NCI-H2227 (cell line): ENCODE results near the gene IL23A.
"Not testable (repeated sequence)": the region's sequence is repeated elsewhere in the genome, so short reads cannot be mapped to it uniquely, and the experiment has no call there.

Experiments
- DNase-seq: peaks from one replicate; lab custom pipeline; 2025; ENCODE audit not compliant: unreplicated experiment; lab: John Stamatoyannopoulos, UW

IL23A gene

GRCh38 chr12:56338308-56339157, at the start of gene IL23A:
Gene IL23A (plus strand): TSS chr12:56338884. CDS start chr12:56339045, 161 bp downstream.
- DNase-seq, result no peak

GRCh38 chr12:56293795-56294194, 44.9 kb upstream of the IL23A start:
- no peak for DNase-seq

- no peak for DNase-seq
These were observed 42.4 kb upstream of the IL23A start for GRCh38 chr12:56296295-56296694.

- DNase-seq, result no peak
These were observed 41.3 kb upstream of the IL23A start for GRCh38 chr12:56297400-56297799.

- no peak for DNase-seq
These were observed 39.9 kb upstream of the IL23A start for GRCh38 chr12:56298828-56299227.

GRCh38 chr12:56299308-56299852, 39.3 kb upstream of the IL23A start:
- DNase-seq, result peak; percentile 27

- peak; percentile 97 for DNase-seq
These were observed 38.6 kb upstream of the IL23A start, which contains the start of gene CS for GRCh38 chr12:56299853-56300643. Gene CS (minus strand): TSS chr12:56300330. CDS start chr12:56300201, 129 bp downstream.

GRCh38 chr12:56300644-56301464, 37.8 kb upstream of the IL23A start:
- peak; percentile 61 for DNase-seq

- DNase-seq, result no peak
These were observed 34.4 kb upstream of the IL23A start for GRCh38 chr12:56304276-56304675.

- DNase-seq, result no peak
These were observed 33.7 kb upstream of the IL23A start for GRCh38 chr12:56304872-56305590.

- DNase-seq, result no peak
These were observed 31.3 kb upstream of the IL23A start for GRCh38 chr12:56307221-56307965.

GRCh38 chr12:56308714-56309113, 30.0 kb upstream of the IL23A start:
- no peak for DNase-seq

- no peak for DNase-seq
These were observed 27.7 kb upstream of the IL23A start for GRCh38 chr12:56311003-56311402.

GRCh38 chr12:56315249-56315621, 23.4 kb upstream of the IL23A start:
- no peak for DNase-seq

- DNase-seq, result peak; percentile 94
These were observed 22.8 kb upstream of the IL23A start, which contains the start of gene CNPY2 for GRCh38 chr12:56315622-56316473. Gene CNPY2 (minus strand): TSS chr12:56315988. CDS start chr12:56315217, 771 bp downstream.

- DNase-seq, result no peak
These were observed 21.0 kb upstream of the IL23A start for GRCh38 chr12:56317675-56318074.

- DNase-seq, result no peak
These were observed 17.7 kb upstream of the IL23A start for GRCh38 chr12:56321027-56321426.

- DNase-seq, result not testable (repeated sequence)
These were observed 17.1 kb upstream of the IL23A start for GRCh38 chr12:56321610-56322009.
